ENCODE data around the gene DCXR. TPM values are rescaled to one million over a fixed set of nuclear protein-coding genes. Genes with fewer than 3 reads are reported as not detected.

Gene DCXR
- total and polyA plus RNA-seq, 2 experiments from 2014 or later: 70.2 to 75.8 TPM

- DNase-seq: no peak
Observed at GRCh38 chr17:82034371-82035011, 3.0 kb downstream of the DCXR start.

GRCh38 chr17:82033359-82034085 is 4.0 kb downstream of the DCXR start:
- no peaks in the 10 kb centered on the region for H4K20me1 ChIP-seq (ENCODE audit: insufficient read depth)
- no peaks in the 10 kb centered on the region for H3K27me3 ChIP-seq (replicated peaks; ENCODE audit: insufficient read depth)
- no peak overlapping the region for H2AFZ ChIP-seq
- H3K27ac ChIP-seq: no peak overlapping the region
- TF ChIP-seq EZH2 (IDR thresholded peaks at IDR 0.05; ENCODE audit: insufficient read depth, poor library complexity, severe bottlenecking) (no peak), EZH2phosphoT487 (IDR thresholded peaks at IDR 0.05; ENCODE audit: insufficient read depth, low read depth) (no peak)
- no peaks in the 10 kb centered on the region for H3K9me3 ChIP-seq (ENCODE audit: low read depth)
- no peak overlapping the region for H3K4me3 ChIP-seq
- no peaks in the 10 kb centered on the region for H3K79me2 ChIP-seq (ENCODE audit: insufficient read depth)
- no peak overlapping the region for H3K9ac ChIP-seq
- in situ Hi-C loops (cut with MboI): no loop called here
- no peaks in the 10 kb centered on the region for H3K9me2 ChIP-seq (ENCODE audit: insufficient read depth)
- H3K4me1 ChIP-seq (ENCODE audit: insufficient read depth): no peaks in the 10 kb centered on the region
- no peaks in the 10 kb centered on the region for H3F3A ChIP-seq (ENCODE audit: insufficient read depth)
- H3K36me3 ChIP-seq (ENCODE audit: low read depth): no peaks in the 10 kb centered on the region
- no peak overlapping the region for H3K4me2 ChIP-seq (ENCODE audit: unreplicated experiment)
- 94 to 96% methylated on average over 31 to 38 of the region's 38 CpGs for WGBS, 2 experiments (ENCODE audit: low coverage in 1 of 2, low lambda C conversion rate in 2 of 2, missing lambda C conversion rate in 2 of 2)
- DNase-seq: no peak

More at GRCh38 chr17:82034371-82035011, 3.0 kb downstream of the DCXR start:
- no peak overlapping the region for H3K9ac ChIP-seq
- H3K4me1 ChIP-seq (ENCODE audit: insufficient read depth): no peaks in the 10 kb centered on the region
- no peaks in the 10 kb centered on the region for H4K20me1 ChIP-seq (ENCODE audit: insufficient read depth)
- H3K27me3 ChIP-seq (replicated peaks; ENCODE audit: insufficient read depth): no peaks in the 10 kb centered on the region
- no peaks in the 10 kb centered on the region for H3F3A ChIP-seq (ENCODE audit: insufficient read depth)
- in situ Hi-C loops (cut with MboI): no loop called here
- H3K9me3 ChIP-seq (ENCODE audit: low read depth): no peaks in the 10 kb centered on the region
- H3K4me3 ChIP-seq: no peak overlapping the region
- no peak overlapping the region for H3K4me2 ChIP-seq (ENCODE audit: unreplicated experiment)
- H3K9me2 ChIP-seq (ENCODE audit: insufficient read depth): no peaks in the 10 kb centered on the region
- no peaks in the 10 kb centered on the region for H3K79me2 ChIP-seq (ENCODE audit: insufficient read depth)
- no peak overlapping the region for H3K27ac ChIP-seq
- H2AFZ ChIP-seq: no peak overlapping the region
- no peaks in the 10 kb centered on the region for H3K36me3 ChIP-seq (ENCODE audit: low read depth)
- WGBS, 2 experiments (ENCODE audit: low coverage in 1 of 2, low lambda C conversion rate in 2 of 2, missing lambda C conversion rate in 2 of 2): 58 to 68% methylated on average over 18 to 23 of the region's 23 CpGs
- TF ChIP-seq EZH2 (IDR thresholded peaks at IDR 0.05; ENCODE audit: insufficient read depth, poor library complexity, severe bottlenecking) (no peak), EZH2phosphoT487 (IDR thresholded peaks at IDR 0.05; ENCODE audit: insufficient read depth, low read depth) (no peak)

- Histone ChIP-seq H3K9ac (peak overlapping the region; percentile 3; the same call in 1 of the 2 replicates), H3K9me3 (ENCODE audit: low read depth) (no peaks in the 10 kb centered on the region), H3F3A (ENCODE audit: insufficient read depth) (no peaks in the 10 kb centered on the region), H3K4me3 (peak overlapping the region; percentile 53), H3K79me2 (ENCODE audit: insufficient read depth) (no peaks in the 10 kb centered on the region), H4K20me1 (ENCODE audit: insufficient read depth) (no peaks in the 10 kb centered on the region), H3K36me3 (ENCODE audit: low read depth) (no peaks in the 10 kb centered on the region), H3K4me1 (ENCODE audit: insufficient read depth) (no peaks in the 10 kb centered on the region), H3K27me3 (replicated peaks; ENCODE audit: insufficient read depth) (no peaks in the 10 kb centered on the region), H3K4me2 (ENCODE audit: unreplicated experiment) (peak overlapping the region; percentile 47), H3K27ac (no peak overlapping the region), H3K9me2 (ENCODE audit: insufficient read depth) (no peaks in the 10 kb centered on the region), H2AFZ (no peak overlapping the region)
- in situ Hi-C loops (cut with MboI): no loop called here
- TF ChIP-seq EZH2 (IDR thresholded peaks at IDR 0.05; ENCODE audit: insufficient read depth, poor library complexity, severe bottlenecking) (no peak), EZH2phosphoT487 (IDR thresholded peaks at IDR 0.05; ENCODE audit: insufficient read depth, low read depth) (no peak)
- 15 to 17% methylated on average over 29 to 47 of the region's 59 CpGs for WGBS, 2 experiments (ENCODE audit: low coverage in 1 of 2, low lambda C conversion rate in 2 of 2, missing lambda C conversion rate in 2 of 2)
- DNase-seq: no peak
Observed at GRCh38 chr17:82031885-82032627, 5.4 kb downstream of the DCXR start.

GRCh38 chr17:82031303-82031884 is 6.1 kb downstream of the DCXR start, which contains the start of gene RAC3:
RAC3 (plus strand) TSS chr17:82031678; CDS start chr17:82031762, 84 bp downstream.
- H4K20me1 ChIP-seq (ENCODE audit: insufficient read depth): no peaks in the 10 kb centered on the region
- peak within 1 kb of the TSS; percentile 67 for H3K4me3 ChIP-seq
- H3K4me2 ChIP-seq (ENCODE audit: unreplicated experiment): peak within 1 kb of the TSS; percentile 65
- H3K27me3 ChIP-seq (replicated peaks; ENCODE audit: insufficient read depth): no peaks in the 10 kb centered on the region
- in situ Hi-C loops (cut with MboI): no loop called here
- peak within 1 kb of the TSS; percentile 40; the same call in 1 of the 2 replicates for H3K9ac ChIP-seq
- peak; percentile 69 for DNase-seq
- H3K36me3 ChIP-seq (ENCODE audit: low read depth): no peaks in the 10 kb centered on the region
- H3K9me3 ChIP-seq (ENCODE audit: low read depth): no peaks in the 10 kb centered on the region
- no peak within 1 kb of the TSS for H3K27ac ChIP-seq
- H3K4me1 ChIP-seq (ENCODE audit: insufficient read depth): no peaks in the 10 kb centered on the region
- H3F3A ChIP-seq (ENCODE audit: insufficient read depth): no peaks in the 10 kb centered on the region
- 1 to 2% methylated on average over 15 to 17 of the region's 96 CpGs for WGBS, 2 experiments (ENCODE audit: low coverage in 1 of 2, low lambda C conversion rate in 2 of 2, missing lambda C conversion rate in 2 of 2)
- no peaks in the 10 kb centered on the region for H3K79me2 ChIP-seq (ENCODE audit: insufficient read depth)
- peak within 1 kb of the TSS; percentile 77 for H2AFZ ChIP-seq
- H3K9me2 ChIP-seq (ENCODE audit: insufficient read depth): no peaks in the 10 kb centered on the region
- no peak for TF ChIP-seq EZH2 (IDR thresholded peaks at IDR 0.05; ENCODE audit: insufficient read depth, poor library complexity, severe bottlenecking)
